Stimulated activated CD8-positive, alpha-beta memory T cell treated with anti-CD3 and anti-CD28 coated beads, Interleukin-15, amount 100 ng/mL, for 4 hours (primary cell): Measurements from ENCODE around the gene SERPINA12.
"Not testable (repeated sequence)": the region's sequence is repeated elsewhere in the genome, so short reads cannot be mapped to it uniquely, and the experiment has no call there.

ENCODE experiments used
- DNase-seq, 2 donors: peaks; one replicate each; pipeline ENCODE4 v3.0.0-alpha.2; 2020; ENCODE audit warnings: low read depth in 2 of 2

Gene SERPINA12

GRCh38 chr14:94491511-94491910 lies 17.8 kb downstream of the SERPINA12 start:
- DNase-seq: no peak

- DNase-seq: no peak
Observed at GRCh38 chr14:94489336-94489735, 19.9 kb downstream of the SERPINA12 start.

- DNase-seq: no peak
Observed at GRCh38 chr14:94486883-94487282, 22.4 kb downstream of the SERPINA12 start.

GRCh38 chr14:94485944-94486841 lies 23.1 kb downstream of the SERPINA12 start:
- no peak for DNase-seq

GRCh38 chr14:94484481-94484880 lies 24.8 kb downstream of the SERPINA12 start:
- no peak for DNase-seq

- DNase-seq: no peak
Observed at GRCh38 chr14:94483729-94484275, 25.5 kb downstream of the SERPINA12 start.

- DNase-seq: no peak
Observed at GRCh38 chr14:94483071-94483451, 26.2 kb downstream of the SERPINA12 start.

GRCh38 chr14:94482132-94483070 lies 26.9 kb downstream of the SERPINA12 start:
- DNase-seq: not testable (repeated sequence)

- no peak for DNase-seq
Observed at GRCh38 chr14:94481468-94482131, 27.7 kb downstream of the SERPINA12 start.

GRCh38 chr14:94480809-94481208 lies 28.5 kb downstream of the SERPINA12 start:
- no peak for DNase-seq

- DNase-seq: no peak
Observed at GRCh38 chr14:94478420-94478819, 30.8 kb downstream of the SERPINA12 start.

- no peak for DNase-seq
Observed at GRCh38 chr14:94476023-94476422, 33.2 kb downstream of the SERPINA12 start, which contains the start of gene SERPINA9. Gene SERPINA9, minus strand, starts transcription at chr14:94476197. Its CDS starts 6,357 bp downstream, at chr14:94469840.

GRCh38 chr14:94474581-94475031 lies 34.7 kb downstream of the SERPINA12 start:
- no peak for DNase-seq

GRCh38 chr14:94473666-94474410 lies 35.4 kb downstream of the SERPINA12 start:
- DNase-seq: no peak

GRCh38 chr14:94472842-94473241 lies 36.4 kb downstream of the SERPINA12 start:
- no peak for DNase-seq

GRCh38 chr14:94471045-94471444 lies 38.2 kb downstream of the SERPINA12 start:
- no peak for DNase-seq

- DNase-seq: no peak
Observed at GRCh38 chr14:94470311-94470710, 39.0 kb downstream of the SERPINA12 start.

- DNase-seq: no peak
Observed at GRCh38 chr14:94469261-94469660, 40.0 kb downstream of the SERPINA12 start.

GRCh38 chr14:94467728-94468520 lies 41.3 kb downstream of the SERPINA12 start:
- no peak for DNase-seq
